Stimulated activated CD4-positive, alpha-beta T cell treated with anti-CD3 and anti-CD28 coated beads, Interleukin-15, amount 100 ng/mL, for 24 hours (primary cell): Measurements from ENCODE around the gene NCCRP1.

Source experiments
- DNase-seq: peaks from one replicate; pipeline ENCODE4 v3.0.0-alpha.2; 2020

Gene NCCRP1

GRCh38 chr19:39247701-39248664 lies 51.2 kb downstream of the NCCRP1 start:
- DNase-seq, result peak; percentile 30

- no peak for DNase-seq
These were observed 52.0 kb downstream of the NCCRP1 start, which contains the start of gene IFNL4 for GRCh38 chr19:39248806-39249205. Gene IFNL4, minus strand, starts transcription at chr19:39248856.

GRCh38 chr19:39251081-39251480 lies 54.3 kb downstream of the NCCRP1 start:
- no peak for DNase-seq
